Measurements from ENCODE around the gene RNU6-7. TPM values are rescaled to one million over a fixed set of nuclear protein-coding genes. Genes with fewer than 3 reads are reported as not detected.

RNU6-7 gene
- total RNA-seq, 1 donor from 2014 or later: not detected

DNA sequence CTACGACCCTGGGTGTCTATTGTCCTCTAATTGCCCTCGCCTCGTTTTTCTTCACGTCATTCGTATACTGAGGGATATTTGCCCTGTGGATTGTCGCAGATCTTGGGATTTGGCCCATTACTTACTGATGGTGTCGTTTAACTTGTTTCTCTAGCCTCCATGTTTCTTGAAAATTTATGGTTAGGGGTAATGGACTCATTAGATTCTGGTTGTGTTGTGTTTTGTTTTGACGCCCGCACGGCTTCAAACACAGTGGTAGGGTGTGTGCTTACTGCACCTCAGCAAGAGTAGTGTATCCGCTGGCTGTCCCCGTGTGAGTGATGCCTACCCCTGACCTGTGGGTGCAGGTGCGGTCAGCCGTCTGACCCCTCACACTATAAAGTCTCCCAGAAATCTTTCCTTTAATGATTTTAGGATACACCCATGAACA is 2.1 kb downstream of the RNU6-7 start:
- no peaks in the 10 kb centered on the region for H3K9me3 Mint-ChIP-seq (ENCODE audit: low read depth)
- peaks cover 25% of the 10 kb centered on the region for H3K4me1 Mint-ChIP-seq (ENCODE audit: low read depth)
- no peak for DNase-seq (ENCODE audit: low spot score)
- H3K4me3 Mint-ChIP-seq (ENCODE audit: unreplicated experiment): peak overlapping the region; percentile 89
- peaks cover 3% of the 10 kb centered on the region for H3K27me3 Mint-ChIP-seq (ENCODE audit: low read depth)
- H3K27ac Mint-ChIP-seq (ENCODE audit: unreplicated experiment): peak overlapping the region; percentile 39
- TF ChIP-seq, protein P1, sequence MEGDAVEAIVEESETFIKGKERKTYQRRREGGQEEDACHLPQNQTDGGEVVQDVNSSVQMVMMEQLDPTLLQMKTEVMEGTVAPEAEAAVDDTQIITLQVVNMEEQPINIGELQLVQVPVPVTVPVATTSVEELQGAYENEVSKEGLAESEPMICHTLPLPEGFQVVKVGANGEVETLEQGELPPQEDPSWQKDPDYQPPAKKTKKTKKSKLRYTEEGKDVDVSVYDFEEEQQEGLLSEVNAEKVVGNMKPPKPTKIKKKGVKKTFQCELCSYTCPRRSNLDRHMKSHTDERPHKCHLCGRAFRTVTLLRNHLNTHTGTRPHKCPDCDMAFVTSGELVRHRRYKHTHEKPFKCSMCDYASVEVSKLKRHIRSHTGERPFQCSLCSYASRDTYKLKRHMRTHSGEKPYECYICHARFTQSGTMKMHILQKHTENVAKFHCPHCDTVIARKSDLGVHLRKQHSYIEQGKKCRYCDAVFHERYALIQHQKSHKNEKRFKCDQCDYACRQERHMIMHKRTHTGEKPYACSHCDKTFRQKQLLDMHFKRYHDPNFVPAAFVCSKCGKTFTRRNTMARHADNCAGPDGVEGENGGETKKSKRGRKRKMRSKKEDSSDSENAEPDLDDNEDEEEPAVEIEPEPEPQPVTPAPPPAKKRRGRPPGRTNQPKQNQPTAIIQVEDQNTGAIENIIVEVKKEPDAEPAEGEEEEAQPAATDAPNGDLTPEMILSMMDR (IDR thresholded peaks at IDR 0.05): no peak
- no peaks in the 10 kb centered on the region for H3K36me3 Mint-ChIP-seq (ENCODE audit: low read depth)

DNA sequence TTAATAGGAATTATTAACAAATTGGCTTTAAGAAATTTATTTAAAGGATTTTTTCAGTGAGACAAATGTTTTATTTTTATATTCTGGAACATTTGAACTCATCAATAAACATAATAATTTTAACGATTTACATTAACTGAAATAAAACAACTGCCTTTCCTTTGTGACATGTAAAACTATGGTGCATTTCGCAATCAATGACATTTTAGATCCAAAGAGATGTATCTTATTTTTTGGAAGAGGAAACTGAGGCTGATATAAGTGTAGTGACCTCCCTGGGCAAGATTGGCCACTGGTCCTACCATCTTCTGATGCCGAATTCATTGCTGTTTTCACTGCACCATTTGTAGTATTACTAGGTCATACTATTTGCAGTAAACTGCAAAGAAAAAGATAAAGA is 3.7 kb downstream of the RNU6-7 start:
- Mint-ChIP-seq H3K27me3 (ENCODE audit: low read depth) (peaks cover 3% of the 10 kb centered on the region), H3K36me3 (ENCODE audit: low read depth) (no peaks in the 10 kb centered on the region), H3K27ac (ENCODE audit: unreplicated experiment) (no peak overlapping the region), H3K9me3 (ENCODE audit: low read depth) (no peaks in the 10 kb centered on the region), H3K4me1 (ENCODE audit: low read depth) (peaks cover 25% of the 10 kb centered on the region), H3K4me3 (ENCODE audit: unreplicated experiment) (no peak overlapping the region)
- TF ChIP-seq, protein P1 (IDR thresholded peaks at IDR 0.05): no peak
- no peak for DNase-seq (ENCODE audit: low spot score)

DNA sequence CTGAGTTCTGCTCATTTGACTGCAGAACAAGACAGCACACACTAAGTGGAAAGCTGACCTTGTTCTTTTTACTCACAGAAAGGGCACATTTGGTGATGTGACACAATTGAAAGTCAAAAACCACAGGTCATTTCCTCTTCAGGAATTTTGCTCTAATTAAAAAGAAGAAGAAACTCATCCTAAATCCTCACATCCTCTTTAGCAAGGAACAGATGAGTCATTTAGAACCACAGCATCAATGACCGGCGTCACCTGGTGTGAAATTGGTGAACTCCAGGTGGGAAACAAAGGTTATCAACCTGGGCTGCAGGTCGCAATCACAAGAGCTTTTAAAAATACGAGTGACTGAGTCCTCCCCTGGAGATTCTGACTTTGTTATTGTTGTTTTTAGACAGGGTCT is 4.1 kb downstream of the RNU6-7 start:
- Mint-ChIP-seq H3K4me3 (ENCODE audit: unreplicated experiment) (no peak overlapping the region), H3K36me3 (ENCODE audit: low read depth) (no peaks in the 10 kb centered on the region), H3K27me3 (ENCODE audit: low read depth) (peaks cover 3% of the 10 kb centered on the region), H3K27ac (ENCODE audit: unreplicated experiment) (no peak overlapping the region), H3K4me1 (ENCODE audit: low read depth) (peaks cover 22% of the 10 kb centered on the region), H3K9me3 (ENCODE audit: low read depth) (no peaks in the 10 kb centered on the region)
- TF ChIP-seq, protein P1 (IDR thresholded peaks at IDR 0.05): no peak
- no peak for DNase-seq (ENCODE audit: low spot score)

DNA sequence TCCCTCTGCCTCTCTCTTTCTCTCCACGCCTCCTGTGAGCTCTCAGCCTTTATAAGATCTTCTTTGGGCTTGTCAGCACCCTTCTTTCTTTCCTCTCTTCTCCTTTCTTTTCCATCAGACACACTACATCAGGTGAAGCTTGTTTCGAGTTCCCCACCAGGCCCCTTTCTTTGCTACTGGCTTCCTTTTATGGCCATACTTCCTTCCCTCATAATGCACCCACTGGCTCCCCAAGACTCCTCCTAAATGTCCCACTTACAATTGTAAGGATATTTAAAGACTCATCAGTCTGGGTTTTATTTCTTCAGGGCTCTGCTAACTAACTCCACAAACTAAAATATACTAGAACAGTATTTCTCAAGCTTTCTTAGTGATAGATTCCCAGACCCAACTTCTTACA is 4.7 kb downstream of the RNU6-7 start:
- H3K36me3 Mint-ChIP-seq (ENCODE audit: low read depth): no peaks in the 10 kb centered on the region
- H3K27me3 Mint-ChIP-seq (ENCODE audit: low read depth): peaks cover 3% of the 10 kb centered on the region
- no peak overlapping the region for H3K4me3 Mint-ChIP-seq (ENCODE audit: unreplicated experiment)
- TF ChIP-seq, protein P1 (IDR thresholded peaks at IDR 0.05): no peak
- H3K27ac Mint-ChIP-seq (ENCODE audit: unreplicated experiment): no peak overlapping the region
- DNase-seq (ENCODE audit: low spot score): no peak
- no peaks in the 10 kb centered on the region for H3K9me3 Mint-ChIP-seq (ENCODE audit: low read depth)
- H3K4me1 Mint-ChIP-seq (ENCODE audit: low read depth): peaks cover 21% of the 10 kb centered on the region

DNA sequence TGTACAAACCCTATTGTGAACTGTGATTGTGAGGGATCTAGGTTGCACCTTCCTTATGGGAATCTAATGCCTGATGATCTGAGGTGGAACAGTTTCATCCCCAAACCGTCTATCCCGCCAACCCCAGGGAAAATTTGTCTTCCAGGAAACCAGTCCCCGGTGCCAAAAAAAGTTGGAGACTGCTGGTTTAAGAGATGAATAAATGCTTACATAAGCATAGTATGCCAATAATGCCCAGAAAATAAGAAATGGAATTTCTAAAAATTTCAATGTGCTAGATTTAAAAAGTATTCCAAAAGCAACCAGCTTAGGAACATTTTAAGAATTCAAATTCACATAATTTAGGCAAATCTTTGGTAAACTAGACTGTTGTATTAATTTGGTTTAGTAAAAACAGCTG is 6.6 kb downstream of the RNU6-7 start:
- H3K36me3 Mint-ChIP-seq (ENCODE audit: low read depth): no peaks in the 10 kb centered on the region
- H3K4me1 Mint-ChIP-seq (ENCODE audit: low read depth): peaks cover 9% of the 10 kb centered on the region
- no peaks in the 10 kb centered on the region for H3K9me3 Mint-ChIP-seq (ENCODE audit: low read depth)
- H3K27me3 Mint-ChIP-seq (ENCODE audit: low read depth): peaks cover 3% of the 10 kb centered on the region
- H3K27ac Mint-ChIP-seq (ENCODE audit: unreplicated experiment): no peak overlapping the region
- TF ChIP-seq, protein P1 (IDR thresholded peaks at IDR 0.05): no peak
- DNase-seq (ENCODE audit: low spot score): no peak
- H3K4me3 Mint-ChIP-seq (ENCODE audit: unreplicated experiment): no peak overlapping the region
